ENCODE results near the gene METTL9. TPM values are rescaled to one million over a fixed set of nuclear protein-coding genes. Genes with fewer than 3 reads are reported as not detected.

The METTL9 gene
- total RNA-seq, 1 donor: 170 TPM

DNA sequence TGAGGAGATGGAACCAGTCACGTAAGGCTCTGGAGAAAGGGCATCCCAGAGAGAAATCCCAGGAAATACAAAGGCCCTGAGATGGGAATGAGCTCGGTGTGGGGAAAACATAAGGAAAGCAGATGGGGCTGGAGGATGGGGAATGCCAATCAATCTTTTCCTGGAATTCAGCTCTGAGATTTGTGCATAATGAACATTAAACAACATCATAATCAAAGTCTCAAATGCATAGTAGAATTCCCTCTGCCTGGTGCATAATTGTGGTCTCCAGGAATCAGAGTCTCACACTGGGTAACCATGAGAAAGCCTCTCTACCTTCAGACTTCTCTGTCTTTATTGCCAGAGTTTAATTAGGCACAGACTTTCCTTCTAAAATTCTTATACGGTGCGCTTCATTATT, 95.2 kb downstream of the METTL9 start:
- no peak for DNase-seq (ENCODE audit: insufficient read length, low spot score, missing footprints)
- Histone ChIP-seq H3K36me3 (ENCODE audit: insufficient read depth, low read length) (no peaks in the 10 kb centered on the region), H3K4me2 (ENCODE audit: insufficient read depth, low read length) (no peak overlapping the region)

DNA sequence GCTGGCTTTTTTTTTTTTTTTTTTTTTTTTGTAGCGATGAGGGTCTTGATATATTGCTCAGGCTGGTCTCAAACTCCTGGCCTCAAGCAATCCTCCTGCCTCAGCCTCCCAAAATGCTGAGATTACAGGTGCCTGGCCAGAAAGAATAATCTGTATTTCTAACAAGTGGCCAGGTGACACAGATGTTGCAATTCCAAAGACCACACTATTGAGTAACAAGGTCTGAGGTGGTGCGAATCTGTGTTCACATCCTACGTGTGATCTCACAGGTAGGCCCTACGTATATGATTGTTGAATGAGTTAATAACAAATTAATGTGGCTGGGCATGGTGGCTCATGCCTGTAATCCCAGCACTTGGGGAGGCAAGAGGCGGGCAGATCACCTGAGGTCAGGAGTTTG, 97.7 kb downstream of the METTL9 start:
- TF ChIP-seq, protein P1, sequence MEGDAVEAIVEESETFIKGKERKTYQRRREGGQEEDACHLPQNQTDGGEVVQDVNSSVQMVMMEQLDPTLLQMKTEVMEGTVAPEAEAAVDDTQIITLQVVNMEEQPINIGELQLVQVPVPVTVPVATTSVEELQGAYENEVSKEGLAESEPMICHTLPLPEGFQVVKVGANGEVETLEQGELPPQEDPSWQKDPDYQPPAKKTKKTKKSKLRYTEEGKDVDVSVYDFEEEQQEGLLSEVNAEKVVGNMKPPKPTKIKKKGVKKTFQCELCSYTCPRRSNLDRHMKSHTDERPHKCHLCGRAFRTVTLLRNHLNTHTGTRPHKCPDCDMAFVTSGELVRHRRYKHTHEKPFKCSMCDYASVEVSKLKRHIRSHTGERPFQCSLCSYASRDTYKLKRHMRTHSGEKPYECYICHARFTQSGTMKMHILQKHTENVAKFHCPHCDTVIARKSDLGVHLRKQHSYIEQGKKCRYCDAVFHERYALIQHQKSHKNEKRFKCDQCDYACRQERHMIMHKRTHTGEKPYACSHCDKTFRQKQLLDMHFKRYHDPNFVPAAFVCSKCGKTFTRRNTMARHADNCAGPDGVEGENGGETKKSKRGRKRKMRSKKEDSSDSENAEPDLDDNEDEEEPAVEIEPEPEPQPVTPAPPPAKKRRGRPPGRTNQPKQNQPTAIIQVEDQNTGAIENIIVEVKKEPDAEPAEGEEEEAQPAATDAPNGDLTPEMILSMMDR (IDR thresholded peaks at IDR 0.05; ENCODE audit: extremely low read depth, low read depth, low read length): no peak
- Histone ChIP-seq H3K27me3 (ENCODE audit: insufficient read depth, low read length) (no peaks in the 10 kb centered on the region), H2AFZ (ENCODE audit: low read length) (no peak overlapping the region), H3K27ac (ENCODE audit: low read depth, low read length) (no peak overlapping the region), H3K36me3 (ENCODE audit: insufficient read depth, low read length) (no peaks in the 10 kb centered on the region), H3K9me3 (ENCODE audit: low read depth, low read length) (no peaks in the 10 kb centered on the region), H4K20me1 (ENCODE audit: insufficient read depth, low read length) (no peaks in the 10 kb centered on the region), H3K4me2 (ENCODE audit: insufficient read depth, low read length) (no peak overlapping the region), H3K79me2 (ENCODE audit: insufficient read depth, low read length) (no peaks in the 10 kb centered on the region), H3K4me1 (ENCODE audit: insufficient read depth, low read length) (no peaks in the 10 kb centered on the region), H3K4me3 (ENCODE audit: insufficient read depth, low read length) (no peak overlapping the region)
- DNase-seq (ENCODE audit: insufficient read length, low spot score, missing footprints): no peak

More for the DNA sequence above, 95.2 kb downstream of the METTL9 start:
- no peaks in the 10 kb centered on the region for H3K79me2 ChIP-seq (ENCODE audit: insufficient read depth, low read length)
- no peaks in the 10 kb centered on the region for H3K27me3 ChIP-seq (ENCODE audit: insufficient read depth, low read length)
- H3K27ac ChIP-seq (ENCODE audit: low read depth, low read length): no peak overlapping the region
- no peaks in the 10 kb centered on the region for H3K9me3 ChIP-seq (ENCODE audit: low read depth, low read length)
- H3K4me3 ChIP-seq (ENCODE audit: insufficient read depth, low read length): no peak overlapping the region
- no peak overlapping the region for H2AFZ ChIP-seq (ENCODE audit: low read length)
- TF ChIP-seq, protein P1 (IDR thresholded peaks at IDR 0.05; ENCODE audit: extremely low read depth, low read depth, low read length): no peak
- no peaks in the 10 kb centered on the region for H4K20me1 ChIP-seq (ENCODE audit: insufficient read depth, low read length)
- no peaks in the 10 kb centered on the region for H3K4me1 ChIP-seq (ENCODE audit: insufficient read depth, low read length)

DNA sequence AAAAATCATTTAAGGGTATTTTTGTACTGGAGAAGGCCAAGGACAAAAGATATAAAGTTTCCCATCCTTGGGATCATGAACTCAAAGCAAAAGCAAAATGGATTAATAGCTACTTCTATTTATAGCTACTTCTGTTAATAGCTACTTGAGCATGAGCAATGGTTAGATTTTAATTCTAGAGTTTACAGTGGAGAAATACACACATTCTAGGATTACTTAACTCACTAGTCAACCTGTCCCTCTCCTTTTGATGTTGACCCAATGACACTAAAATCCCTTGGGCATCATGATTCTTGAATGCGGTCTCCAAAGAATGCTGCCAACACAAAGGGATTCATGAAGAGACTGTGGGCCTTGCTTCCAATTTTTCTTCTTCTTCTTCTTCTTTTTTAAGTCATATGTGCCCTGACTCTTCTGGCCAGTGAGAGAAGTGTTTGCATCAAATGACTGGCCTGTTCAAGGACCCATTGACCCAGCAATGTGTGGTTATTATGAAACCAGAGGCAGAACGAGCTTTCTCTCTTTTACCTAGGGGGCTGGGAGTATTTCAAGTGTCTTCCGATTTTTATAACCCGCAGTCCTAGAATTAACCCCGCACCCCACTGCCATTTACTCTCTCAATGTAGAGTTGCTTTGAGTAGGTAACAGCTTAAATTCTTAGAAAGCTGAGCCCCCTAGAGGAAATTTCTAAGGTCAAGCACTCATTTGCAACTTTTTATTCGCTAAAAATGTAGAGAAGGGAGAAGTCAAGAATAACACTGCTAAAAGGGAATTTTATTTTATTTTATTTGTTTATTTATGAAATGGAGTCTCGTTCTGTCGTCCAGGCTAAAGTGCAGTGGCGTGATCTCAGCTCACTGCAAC, 99.0 kb downstream of the METTL9 start:
- Histone ChIP-seq H3K4me1 (ENCODE audit: insufficient read depth, low read length) (no peaks in the 10 kb centered on the region), H3K27ac (ENCODE audit: low read depth, low read length) (no peak overlapping the region), H2AFZ (ENCODE audit: low read length) (no peak overlapping the region), H3K4me2 (ENCODE audit: insufficient read depth, low read length) (no peak overlapping the region), H3K27me3 (ENCODE audit: insufficient read depth, low read length) (no peaks in the 10 kb centered on the region), H3K9me3 (ENCODE audit: low read depth, low read length) (no peaks in the 10 kb centered on the region), H3K4me3 (ENCODE audit: insufficient read depth, low read length) (no peak overlapping the region), H3K36me3 (ENCODE audit: insufficient read depth, low read length) (no peaks in the 10 kb centered on the region), H3K79me2 (ENCODE audit: insufficient read depth, low read length) (no peaks in the 10 kb centered on the region), H4K20me1 (ENCODE audit: insufficient read depth, low read length) (no peaks in the 10 kb centered on the region)
- DNase-seq (ENCODE audit: insufficient read length, low spot score, missing footprints): peak; percentile 73
- TF ChIP-seq, protein P1 (IDR thresholded peaks at IDR 0.05; ENCODE audit: extremely low read depth, low read depth, low read length): no peak

DNA sequence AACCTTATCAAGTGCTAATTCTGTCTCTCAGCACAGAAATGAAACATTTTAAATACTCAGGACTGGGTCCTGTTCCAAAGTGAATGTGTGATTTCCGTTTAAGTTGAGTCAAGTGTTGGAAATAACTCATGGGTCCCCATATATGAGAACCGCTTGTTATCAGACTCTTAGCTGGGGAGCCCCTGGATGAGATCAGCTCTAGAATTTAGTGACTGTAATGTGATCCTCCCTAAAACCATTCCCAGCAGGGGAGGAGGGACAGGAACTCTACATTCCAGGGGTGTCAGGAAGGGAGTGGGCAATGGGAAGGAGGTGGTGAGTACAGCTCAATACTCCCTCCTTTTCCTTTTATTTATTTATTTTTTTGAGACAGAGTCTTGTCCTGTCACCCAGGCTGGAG, 101.9 kb downstream of the METTL9 start:
- TF ChIP-seq, protein P1 (IDR thresholded peaks at IDR 0.05; ENCODE audit: extremely low read depth, low read depth, low read length): no peak
- DNase-seq (ENCODE audit: insufficient read length, low spot score, missing footprints): no peak
- Histone ChIP-seq H3K36me3 (ENCODE audit: insufficient read depth, low read length) (no peaks in the 10 kb centered on the region), H3K4me3 (ENCODE audit: insufficient read depth, low read length) (no peak overlapping the region), H3K27ac (ENCODE audit: low read depth, low read length) (no peak overlapping the region), H3K9me3 (ENCODE audit: low read depth, low read length) (no peaks in the 10 kb centered on the region), H2AFZ (ENCODE audit: low read length) (no peak overlapping the region), H3K79me2 (ENCODE audit: insufficient read depth, low read length) (no peaks in the 10 kb centered on the region), H3K4me1 (ENCODE audit: insufficient read depth, low read length) (no peaks in the 10 kb centered on the region), H4K20me1 (ENCODE audit: insufficient read depth, low read length) (no peaks in the 10 kb centered on the region), H3K4me2 (ENCODE audit: insufficient read depth, low read length) (no peak overlapping the region), H3K27me3 (ENCODE audit: insufficient read depth, low read length) (no peaks in the 10 kb centered on the region)
